ENCODE results near the gene WRNIP1. TPM values are rescaled to one million over a fixed set of nuclear protein-coding genes. Genes with fewer than 3 reads are reported as not detected.
A peak's percentile ranks its signal among the peaks of the same experiment; 100 is the strongest.

Gene WRNIP1
- total RNA-seq, 1 donor from 2014 or later: 25.3 TPM

DNA sequence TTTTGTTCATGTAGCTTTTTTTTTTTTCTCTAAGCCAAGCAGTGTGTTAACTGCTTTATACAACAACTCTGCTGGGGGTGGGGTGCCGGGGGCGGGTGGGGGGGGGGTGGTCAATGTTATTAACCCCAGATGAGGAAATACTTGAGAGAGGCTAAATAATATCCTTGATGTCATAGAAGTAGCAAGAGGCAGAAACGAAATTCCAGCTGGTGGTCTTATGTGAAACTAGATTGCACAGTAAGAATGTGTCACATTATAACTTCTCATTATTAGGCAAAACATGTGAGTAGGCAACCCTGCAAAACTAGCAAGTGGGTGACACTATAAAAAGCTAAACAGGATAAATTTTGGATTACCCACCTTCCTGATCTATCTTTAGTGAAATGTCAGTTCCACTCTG lies 27.3 kb upstream of the WRNIP1 start:
- Histone ChIP-seq H2AFZ (replicated peaks) (no peak overlapping the region), H3F3A (ENCODE audit: low read depth) (no peaks in the 10 kb centered on the region), H3K4me2 (no peak overlapping the region), H3K27me3 (no peaks in the 10 kb centered on the region), H3K4me3 (no peak overlapping the region), H3K79me2 (ENCODE audit: low read depth) (no peaks in the 10 kb centered on the region), H3K27ac (no peak overlapping the region), H3K4me1 (no peaks in the 10 kb centered on the region), H3K9ac (no peak overlapping the region), H3K9me3 (ENCODE audit: low read depth) (no peaks in the 10 kb centered on the region), H4K20me1 (ENCODE audit: low read depth) (no peaks in the 10 kb centered on the region), H3K36me3 (no peaks in the 10 kb centered on the region)
- no peak overlapping the region for H3K27ac Mint-ChIP-seq
- H3K36me3 Mint-ChIP-seq: no peaks in the 10 kb centered on the region
- no peaks in the 10 kb centered on the region for H3K9me3 Mint-ChIP-seq
- H3K4me1 Mint-ChIP-seq: peaks cover 47% of the 10 kb centered on the region
- H3K4me3 Mint-ChIP-seq: no peak overlapping the region
- TF ChIP-seq, protein P1, sequence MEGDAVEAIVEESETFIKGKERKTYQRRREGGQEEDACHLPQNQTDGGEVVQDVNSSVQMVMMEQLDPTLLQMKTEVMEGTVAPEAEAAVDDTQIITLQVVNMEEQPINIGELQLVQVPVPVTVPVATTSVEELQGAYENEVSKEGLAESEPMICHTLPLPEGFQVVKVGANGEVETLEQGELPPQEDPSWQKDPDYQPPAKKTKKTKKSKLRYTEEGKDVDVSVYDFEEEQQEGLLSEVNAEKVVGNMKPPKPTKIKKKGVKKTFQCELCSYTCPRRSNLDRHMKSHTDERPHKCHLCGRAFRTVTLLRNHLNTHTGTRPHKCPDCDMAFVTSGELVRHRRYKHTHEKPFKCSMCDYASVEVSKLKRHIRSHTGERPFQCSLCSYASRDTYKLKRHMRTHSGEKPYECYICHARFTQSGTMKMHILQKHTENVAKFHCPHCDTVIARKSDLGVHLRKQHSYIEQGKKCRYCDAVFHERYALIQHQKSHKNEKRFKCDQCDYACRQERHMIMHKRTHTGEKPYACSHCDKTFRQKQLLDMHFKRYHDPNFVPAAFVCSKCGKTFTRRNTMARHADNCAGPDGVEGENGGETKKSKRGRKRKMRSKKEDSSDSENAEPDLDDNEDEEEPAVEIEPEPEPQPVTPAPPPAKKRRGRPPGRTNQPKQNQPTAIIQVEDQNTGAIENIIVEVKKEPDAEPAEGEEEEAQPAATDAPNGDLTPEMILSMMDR (IDR thresholded peaks at IDR 0.05): no peak
- TF ChIP-seq EZH2 (IDR thresholded peaks at IDR 0.05): no peak
- TF ChIP-seq EZH2phosphoT487 (IDR thresholded peaks at IDR 0.05): no peak
- no peak for DNase-seq (ENCODE audit: low spot score)
- peaks cover 6% of the 10 kb centered on the region for H3K27me3 Mint-ChIP-seq (ENCODE audit: insufficient read depth, low read depth)

DNA sequence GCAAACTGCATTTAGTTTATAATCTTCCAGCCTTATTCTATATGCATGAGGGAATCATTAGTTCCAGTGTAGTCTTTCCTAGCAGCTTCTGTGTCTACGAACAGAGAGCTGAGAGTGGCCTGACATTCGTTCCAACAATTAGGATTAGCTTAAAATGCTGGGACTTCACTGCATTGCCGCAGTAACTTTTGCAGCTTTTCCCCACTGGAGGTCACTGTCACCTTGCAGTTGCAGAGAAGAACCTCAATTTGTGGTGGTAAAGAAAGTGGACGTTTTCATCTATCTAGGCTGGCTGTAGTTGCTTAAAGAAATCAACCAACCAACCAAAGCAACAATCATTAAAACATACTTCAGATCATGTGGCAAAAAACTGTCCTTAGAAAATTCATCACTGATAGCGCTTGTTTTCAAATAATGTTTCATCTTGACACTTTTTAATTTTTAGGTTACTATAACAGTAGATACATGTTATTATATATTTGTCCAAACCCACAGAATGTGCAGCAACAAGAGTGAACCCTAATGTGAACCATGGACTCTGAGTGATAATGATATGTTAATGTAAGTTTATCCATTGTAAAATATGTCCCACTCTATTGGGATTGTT lies 26.7 kb upstream of the WRNIP1 start:
- no peak overlapping the region for H3K4me3 ChIP-seq

DNA sequence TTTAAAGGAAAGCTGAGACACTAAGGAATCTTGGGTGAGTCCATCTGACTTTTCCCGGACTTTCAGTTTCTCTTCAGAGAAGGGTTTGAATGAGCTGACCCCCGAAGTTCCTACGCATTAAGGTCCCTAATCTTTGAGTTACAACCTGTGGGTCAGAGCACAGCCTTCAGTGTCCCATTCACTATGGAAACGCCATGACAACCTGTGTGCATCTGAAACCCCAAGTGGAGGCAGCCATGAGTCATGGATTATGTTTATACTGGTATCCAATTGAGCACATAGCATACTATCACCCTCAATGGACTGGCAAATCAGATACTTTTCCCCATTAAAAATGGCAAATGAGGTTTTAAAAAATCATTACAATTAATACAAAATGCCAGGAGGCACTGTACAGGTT lies 25.9 kb upstream of the WRNIP1 start:
- Histone ChIP-seq H3K36me3 (no peaks in the 10 kb centered on the region), H3F3A (ENCODE audit: low read depth) (no peaks in the 10 kb centered on the region), H3K27ac (no peak overlapping the region), H3K9me3 (ENCODE audit: low read depth) (no peaks in the 10 kb centered on the region), H3K4me2 (no peak overlapping the region), H3K79me2 (ENCODE audit: low read depth) (no peaks in the 10 kb centered on the region), H2AFZ (replicated peaks) (no peak overlapping the region), H4K20me1 (ENCODE audit: low read depth) (no peaks in the 10 kb centered on the region), H3K9ac (no peak overlapping the region), H3K4me1 (peaks cover 3% of the 10 kb centered on the region), H3K4me3 (no peak overlapping the region), H3K27me3 (no peaks in the 10 kb centered on the region)
- DNase-seq (ENCODE audit: low spot score): no peak
- H3K27me3 Mint-ChIP-seq (ENCODE audit: insufficient read depth, low read depth): peaks cover 9% of the 10 kb centered on the region
- no peaks in the 10 kb centered on the region for H3K36me3 Mint-ChIP-seq
- peak overlapping the region; percentile 70 for H3K27ac Mint-ChIP-seq
- no peak for TF ChIP-seq EZH2 (IDR thresholded peaks at IDR 0.05)
- TF ChIP-seq, protein P1 (IDR thresholded peaks at IDR 0.05): no peak
- TF ChIP-seq EZH2phosphoT487 (IDR thresholded peaks at IDR 0.05): no peak
- H3K9me3 Mint-ChIP-seq: no peaks in the 10 kb centered on the region
- peaks cover 60% of the 10 kb centered on the region for H3K4me1 Mint-ChIP-seq
- no peak overlapping the region for H3K4me3 Mint-ChIP-seq

More for the DNA sequence above, 26.7 kb upstream of the WRNIP1 start:
- H4K20me1 ChIP-seq (ENCODE audit: low read depth): no peaks in the 10 kb centered on the region
- H3K4me1 ChIP-seq: no peaks in the 10 kb centered on the region
- H3K79me2 ChIP-seq (ENCODE audit: low read depth): no peaks in the 10 kb centered on the region
- H3K9ac ChIP-seq: no peak overlapping the region
- H3K9me3 ChIP-seq (ENCODE audit: low read depth): no peaks in the 10 kb centered on the region
- TF ChIP-seq EZH2 (IDR thresholded peaks at IDR 0.05): no peak
- no peak for TF ChIP-seq EZH2phosphoT487 (IDR thresholded peaks at IDR 0.05)
- TF ChIP-seq, protein P1 (IDR thresholded peaks at IDR 0.05): peak; percentile 84
- no peak overlapping the region for H3K27ac ChIP-seq
- H3F3A ChIP-seq (ENCODE audit: low read depth): no peaks in the 10 kb centered on the region
- H3K9me3 Mint-ChIP-seq: no peaks in the 10 kb centered on the region
- H3K36me3 ChIP-seq: no peaks in the 10 kb centered on the region
- H3K27me3 Mint-ChIP-seq (ENCODE audit: insufficient read depth, low read depth): peaks cover 6% of the 10 kb centered on the region
- H3K4me2 ChIP-seq: no peak overlapping the region
- no peaks in the 10 kb centered on the region for H3K27me3 ChIP-seq
- H3K4me3 Mint-ChIP-seq: no peak overlapping the region
- H3K4me1 Mint-ChIP-seq: peaks cover 51% of the 10 kb centered on the region
- no peak overlapping the region for H2AFZ ChIP-seq (replicated peaks)
- peak overlapping the region; percentile 32 for H3K27ac Mint-ChIP-seq
- DNase-seq (ENCODE audit: low spot score): peak; percentile 78
- H3K36me3 Mint-ChIP-seq: no peaks in the 10 kb centered on the region

Measured in neural progenitor cell (in vitro differentiated cells).